Activated CD8-positive, alpha-beta T cell treated with anti-CD3 and anti-CD28 coated beads for 36 hours (primary cell): Measurements from ENCODE around the gene GJB3. TPM values are rescaled to one million over a fixed set of nuclear protein-coding genes. Genes with fewer than 3 reads are reported as not detected.
"Not testable (repeated sequence)": the region's sequence is repeated elsewhere in the genome, so short reads cannot be mapped to it uniquely, and the experiment has no call there.

Experiments
- ATAC-seq: fragments of 200-7000 bp; cut with Tn5 transposase; one replicate; pipeline ENCODE4 v1.10.0; 2021; ENCODE audit warnings: mild to moderate bottlenecking, moderate library complexity
- CTCF ChIA-PET: fragments of 350-600 bp; sonication (Branson Sonifier 250); formaldehyde crosslinking; loops from one replicate; lab custom pipeline; 2021; ENCODE audit warnings: antibody characterized with exemption; lab: Charles Lee
- POLR2A ChIA-PET: fragments of 350-600 bp; sonication (Branson Sonifier 250); formaldehyde crosslinking; loops from one replicate; lab custom pipeline; 2021; ENCODE audit warnings: antibody characterized with exemption; lab: Charles Lee
- DNase-seq: peaks from one replicate; pipeline ENCODE4 v3.0.0-alpha.2; 2020
- H3K27ac Mint-ChIP-seq: one replicate; pipeline ENCODE4 v1.8.0; 2021; ENCODE audit warnings: mild to moderate bottlenecking, mixed read lengths
- H3K27me3 Mint-ChIP-seq: one replicate; pipeline ENCODE4 v1.8.0; 2021; ENCODE audit warnings: mixed read lengths
- H3K36me3 Mint-ChIP-seq: one replicate; pipeline ENCODE4 v1.8.0; 2021; ENCODE audit warnings: low read depth, mixed read lengths
- H3K4me1 Mint-ChIP-seq: one replicate; pipeline ENCODE4 v1.8.0; 2021; ENCODE audit warnings: low read depth, mixed read lengths
- H3K4me3 Mint-ChIP-seq: one replicate; pipeline ENCODE4 v1.8.0; 2021; ENCODE audit warnings: mild to moderate bottlenecking, moderate library complexity, mixed read lengths
- H3K9me3 Mint-ChIP-seq: one replicate; pipeline ENCODE4 v1.8.0; 2021; ENCODE audit warnings: mixed read lengths
- intact Hi-C: fragments of 100-400 bp; cut with micrococcal nuclease; formaldehyde crosslinking; loops from one replicate; pipeline ENCODE4 v1.10.0; 2022
- total RNA-seq, 2 experiments: library from RNA; stranded (reverse); gene quantifications; one replicate each; pipeline ENCODE4 v1.2.3, GENCODE V29; 2021
- TF ChIP-seq, protein P1 (sequence below): fragments of 200-600 bp; IDR thresholded peaks from one replicate; pipeline ENCODE4 v1.8.0; 2022; ENCODE audit warnings: antibody characterized with exemption, mild to moderate bottlenecking

The GJB3 gene
- total RNA-seq, 2 experiments from 2014 or later = not detected

DNA sequence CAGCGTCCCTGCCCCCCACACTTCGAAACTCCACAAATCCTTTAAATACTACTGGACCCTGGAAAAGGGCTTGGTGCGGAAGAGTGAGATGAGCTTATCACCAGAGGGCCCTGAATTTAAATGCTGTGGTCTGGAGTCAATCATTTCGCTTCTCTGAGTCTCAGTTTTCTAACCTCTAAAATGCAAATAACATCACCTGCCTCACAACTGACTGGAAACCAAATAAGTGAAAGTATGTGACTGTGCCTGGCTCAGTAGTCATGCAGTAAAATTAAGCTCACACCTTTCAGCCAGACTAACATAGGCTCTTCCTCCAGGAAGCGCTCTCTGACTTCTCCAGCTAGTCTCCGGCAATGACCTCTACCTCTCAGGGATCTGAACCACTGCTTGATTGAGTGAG lies 16.0 kb downstream of the GJB3 start:
- ChIA-PET POLR2A (interaction anchor here (0.7 kb wide), 1 partner anchor 63 kb away, joined by 4 read pairs; the partner anchor contains the start of gene SMIM12), CTCF (interaction anchor here (1.7 to 2.4 kb wide), 2 partner anchors 10 to 56 kb away, joined by 5 to 12 read pairs; no protein-coding TSS in a partner anchor)
- no peak for DNase-seq
- peaks cover 12% of the 10 kb centered on the region for H3K4me1 Mint-ChIP-seq
- peaks cover 7% of the 10 kb centered on the region for H3K27me3 Mint-ChIP-seq
- TF ChIP-seq, protein P1, sequence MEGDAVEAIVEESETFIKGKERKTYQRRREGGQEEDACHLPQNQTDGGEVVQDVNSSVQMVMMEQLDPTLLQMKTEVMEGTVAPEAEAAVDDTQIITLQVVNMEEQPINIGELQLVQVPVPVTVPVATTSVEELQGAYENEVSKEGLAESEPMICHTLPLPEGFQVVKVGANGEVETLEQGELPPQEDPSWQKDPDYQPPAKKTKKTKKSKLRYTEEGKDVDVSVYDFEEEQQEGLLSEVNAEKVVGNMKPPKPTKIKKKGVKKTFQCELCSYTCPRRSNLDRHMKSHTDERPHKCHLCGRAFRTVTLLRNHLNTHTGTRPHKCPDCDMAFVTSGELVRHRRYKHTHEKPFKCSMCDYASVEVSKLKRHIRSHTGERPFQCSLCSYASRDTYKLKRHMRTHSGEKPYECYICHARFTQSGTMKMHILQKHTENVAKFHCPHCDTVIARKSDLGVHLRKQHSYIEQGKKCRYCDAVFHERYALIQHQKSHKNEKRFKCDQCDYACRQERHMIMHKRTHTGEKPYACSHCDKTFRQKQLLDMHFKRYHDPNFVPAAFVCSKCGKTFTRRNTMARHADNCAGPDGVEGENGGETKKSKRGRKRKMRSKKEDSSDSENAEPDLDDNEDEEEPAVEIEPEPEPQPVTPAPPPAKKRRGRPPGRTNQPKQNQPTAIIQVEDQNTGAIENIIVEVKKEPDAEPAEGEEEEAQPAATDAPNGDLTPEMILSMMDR = no peak
- peak; percentile 25 for ATAC-seq
- H3K27ac Mint-ChIP-seq = no peak overlapping the region
- H3K9me3 Mint-ChIP-seq = no peaks in the 10 kb centered on the region
- H3K4me3 Mint-ChIP-seq = no peak overlapping the region
- intact Hi-C loops = no loop called here
- H3K36me3 Mint-ChIP-seq = no peaks in the 10 kb centered on the region

DNA sequence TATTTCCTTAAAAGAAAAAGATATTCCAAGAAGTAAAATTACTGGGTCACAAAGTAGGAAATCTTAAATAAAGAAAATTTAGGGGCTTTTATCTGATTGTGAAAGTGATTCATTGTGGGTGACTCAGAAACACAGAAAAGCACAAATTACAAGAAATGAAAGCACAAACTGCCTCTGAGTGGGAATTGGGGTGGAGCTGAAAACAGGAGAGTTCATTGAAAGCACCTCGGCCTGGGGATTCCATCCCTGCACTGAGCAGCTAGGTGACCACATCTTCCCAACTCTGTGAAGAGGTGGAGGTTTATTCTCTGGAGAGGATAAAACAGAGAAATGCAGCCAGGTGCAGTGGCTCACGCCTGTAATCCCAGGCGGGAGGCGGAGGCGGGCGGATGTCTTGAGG lies 19.2 kb downstream of the GJB3 start:
- H3K4me1 Mint-ChIP-seq = peaks cover 8% of the 10 kb centered on the region
- no peaks in the 10 kb centered on the region for H3K36me3 Mint-ChIP-seq
- H3K4me3 Mint-ChIP-seq = no peak overlapping the region
- ChIA-PET CTCF (interaction anchor here (1.1 to 2.6 kb wide), 2 partner anchors 14 to 53 kb away, joined by 3 to 11 read pairs; no protein-coding TSS in a partner anchor), POLR2A (no interaction called here)
- DNase-seq (peak; percentile 23), ATAC-seq (peak; percentile 81)
- H3K9me3 Mint-ChIP-seq = peaks cover 5% of the 10 kb centered on the region
- H3K27me3 Mint-ChIP-seq = no peaks in the 10 kb centered on the region
- intact Hi-C loops = no loop called here
- TF ChIP-seq, protein P1 = no peak
- H3K27ac Mint-ChIP-seq = peak overlapping the region; percentile 43

DNA sequence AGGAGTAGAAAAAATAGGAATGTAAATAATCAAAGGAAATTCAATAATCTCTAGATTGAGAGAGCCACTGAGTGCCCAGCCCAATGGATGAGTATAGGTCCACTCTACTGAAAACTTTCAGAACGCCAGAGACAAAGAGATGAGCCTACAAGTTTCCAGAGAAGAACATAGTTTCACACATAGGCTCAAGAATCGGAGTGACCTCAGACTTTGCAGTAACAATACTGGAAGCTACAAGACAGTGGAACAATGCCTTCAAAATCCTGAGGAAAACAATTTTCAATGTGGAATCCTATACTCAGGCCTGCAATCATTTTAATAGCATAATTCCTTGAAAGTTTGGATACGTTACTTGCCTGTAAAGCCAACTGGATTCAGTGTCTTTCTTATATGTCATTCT lies 22.8 kb downstream of the GJB3 start:
- DNase-seq (no peak), ATAC-seq (no peak)
- peaks cover 5% of the 10 kb centered on the region for H3K9me3 Mint-ChIP-seq
- no peaks in the 10 kb centered on the region for H3K27me3 Mint-ChIP-seq
- ChIA-PET POLR2A (interaction anchor here (0.6 to 1.2 kb wide), 2 partner anchors 10 to 1000 kb away, joined by 3 to 5 read pairs; no protein-coding TSS in a partner anchor), CTCF (interaction anchor here (1.1 kb wide), 1 partner anchor 49 kb away, joined by 11 read pairs; no protein-coding TSS in a partner anchor)
- TF ChIP-seq, protein P1 = no peak
- no peaks in the 10 kb centered on the region for H3K36me3 Mint-ChIP-seq
- H3K4me1 Mint-ChIP-seq = peaks cover 8% of the 10 kb centered on the region
- no peak overlapping the region for H3K27ac Mint-ChIP-seq
- intact Hi-C loops = no loop called here
- no peak overlapping the region for H3K4me3 Mint-ChIP-seq

DNA sequence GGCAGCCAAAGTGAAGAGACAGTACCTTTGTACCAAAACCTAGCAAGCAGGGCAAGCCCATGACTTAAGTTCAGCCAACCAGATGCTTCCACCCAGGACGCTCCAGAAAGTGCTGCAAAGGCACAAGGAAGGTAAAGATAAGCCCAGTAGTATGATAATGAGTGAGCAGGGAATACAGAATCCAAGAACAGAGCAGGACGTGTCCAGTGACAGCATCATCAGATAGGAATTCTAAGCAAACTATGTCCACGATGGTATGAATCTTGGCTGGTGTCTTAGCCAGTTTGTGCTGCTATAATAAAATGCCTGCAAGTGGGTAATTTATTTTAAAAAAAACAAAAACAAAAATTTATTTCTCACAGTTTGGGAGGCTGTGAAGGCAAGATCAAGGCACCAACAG lies 25.4 kb downstream of the GJB3 start:
- no peak for ATAC-seq
- no peak overlapping the region for H3K27ac Mint-ChIP-seq
- POLR2A ChIA-PET = no interaction called here
- no peak overlapping the region for H3K4me3 Mint-ChIP-seq
- no peaks in the 10 kb centered on the region for H3K4me1 Mint-ChIP-seq
- no peak for DNase-seq
- CTCF ChIA-PET = no interaction called here
- peaks cover 2% of the 10 kb centered on the region for H3K36me3 Mint-ChIP-seq
- no peaks in the 10 kb centered on the region for H3K27me3 Mint-ChIP-seq
- TF ChIP-seq, protein P1 = no peak
- intact Hi-C loops = no loop called here
- peaks cover 10% of the 10 kb centered on the region for H3K9me3 Mint-ChIP-seq

DNA sequence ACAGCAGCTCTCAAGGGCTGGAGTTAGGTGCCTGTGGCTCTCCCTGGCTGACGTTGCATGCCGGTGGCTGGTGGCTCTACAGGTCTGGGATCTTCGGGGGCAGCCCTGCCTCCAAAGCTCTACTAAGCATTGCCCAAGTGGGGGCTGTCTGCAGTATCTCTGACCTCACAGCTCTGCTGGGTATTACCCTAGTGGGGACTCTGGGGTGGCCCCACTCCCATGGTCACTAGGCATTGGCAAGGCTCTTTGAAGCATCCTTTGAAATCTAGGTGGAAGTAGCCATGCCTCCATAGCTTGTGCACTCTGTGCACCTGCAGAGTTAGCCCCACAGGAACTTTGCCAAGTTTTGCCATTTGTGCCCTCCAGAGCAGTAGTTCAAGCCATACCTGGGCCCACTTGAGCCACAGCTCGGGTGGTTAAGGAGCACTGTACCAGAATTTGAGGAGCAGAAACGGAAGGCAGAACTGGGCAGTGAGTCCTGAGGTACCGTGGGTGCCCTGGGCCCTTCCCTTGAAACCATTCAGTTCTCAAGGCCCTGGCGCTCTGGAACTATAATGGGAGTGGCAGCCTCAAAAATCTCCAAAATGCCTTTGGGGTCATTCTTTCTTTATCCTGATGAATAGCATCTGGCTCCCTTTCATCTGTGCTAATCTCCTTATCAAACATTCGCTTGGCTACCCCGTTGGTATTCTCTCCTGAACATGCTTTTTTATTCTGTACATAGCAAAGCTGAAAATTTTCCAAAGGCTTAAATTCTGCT lies 27.2 kb downstream of the GJB3 start:
- Mint-ChIP-seq H3K4me3 (no peak overlapping the region), H3K9me3 (peaks cover 10% of the 10 kb centered on the region), H3K27ac (no peak overlapping the region), H3K4me1 (peaks cover 2% of the 10 kb centered on the region), H3K27me3 (no peaks in the 10 kb centered on the region), H3K36me3 (peaks cover 2% of the 10 kb centered on the region)
- CTCF ChIA-PET = interaction anchor here (0.8 to 1.9 kb wide), 2 partner anchors 39 to 44 kb away, joined by 3 to 5 read pairs; no protein-coding TSS in a partner anchor
- TF ChIP-seq, protein P1 = no peak
- POLR2A ChIA-PET = no interaction called here
- intact Hi-C loops = no loop called here
- no peak for ATAC-seq
- DNase-seq = no peak

DNA sequence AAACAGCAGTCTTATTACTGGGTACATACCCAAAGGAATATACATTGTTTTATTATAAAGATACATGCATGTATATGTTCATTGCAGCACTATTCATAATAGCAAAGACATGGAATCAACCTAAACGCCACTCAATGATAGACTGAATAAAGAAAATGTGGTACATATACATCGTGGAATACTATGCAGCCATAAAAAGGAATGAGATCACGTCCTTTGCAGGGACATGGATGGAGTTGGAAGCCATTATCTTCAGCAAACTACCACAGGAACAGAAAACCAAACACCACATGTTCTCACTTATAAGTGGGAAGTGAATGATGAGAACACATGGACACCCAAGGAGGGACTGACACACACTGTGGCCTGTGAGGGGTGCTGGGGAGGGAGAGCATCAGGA lies 29.8 kb downstream of the GJB3 start:
- H3K9me3 Mint-ChIP-seq, H3K36me3 Mint-ChIP-seq, H3K4me3 Mint-ChIP-seq, H3K27ac Mint-ChIP-seq, DNase-seq, intact Hi-C loops, CTCF ChIA-PET, POLR2A ChIA-PET, H3K4me1 Mint-ChIP-seq, H3K27me3 Mint-ChIP-seq, ATAC-seq: not testable (repeated sequence)
